Measurements from ENCODE around the gene THOP1. TPM values are rescaled to one million over a fixed set of nuclear protein-coding genes. Genes with fewer than 3 reads are reported as not detected.

Gene THOP1
- 10 to 100 TPM; 31.6 to 55.0 (median 41.4) TPM for total RNA-seq

DNA sequence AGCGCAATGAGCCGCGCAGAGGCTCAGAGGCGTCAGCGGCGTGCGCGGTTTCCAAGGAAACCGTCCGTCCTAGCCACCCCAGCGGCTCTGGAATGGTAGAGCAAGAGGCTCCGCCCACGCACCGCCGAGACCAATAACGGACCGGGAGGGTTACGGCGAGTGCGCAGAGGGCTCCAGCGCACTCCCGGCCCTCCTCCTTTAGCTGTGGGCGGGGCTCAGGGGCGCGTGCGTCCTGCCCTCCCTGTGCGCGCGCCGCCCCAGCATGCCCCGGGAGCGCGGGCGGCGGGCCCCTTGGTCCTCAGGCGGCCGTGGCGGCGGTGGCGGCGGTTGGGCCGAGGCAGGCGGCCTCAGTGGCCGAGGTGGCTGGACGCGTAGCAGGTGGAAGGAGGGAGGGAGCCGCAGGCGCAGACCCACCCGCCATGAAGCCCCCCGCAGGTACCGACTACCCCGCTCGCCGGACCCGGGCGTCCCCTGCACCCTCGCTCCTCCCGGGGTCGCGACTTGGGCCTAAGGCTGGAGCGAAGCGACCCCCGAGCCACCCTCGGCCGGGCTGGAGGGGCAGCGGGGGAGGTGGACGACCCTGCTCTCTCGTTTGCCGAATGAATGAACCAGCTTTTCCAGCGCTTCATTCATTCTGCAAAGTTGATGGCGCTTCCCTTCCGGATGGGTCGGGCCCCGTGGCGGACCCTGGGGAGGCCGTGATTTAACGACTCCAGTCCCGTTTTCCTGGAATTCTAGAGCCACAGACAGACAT, at the start of gene THOP1:
Gene THOP1, plus strand, starts transcription at position 260 of the 754 bp plus-strand sequence. Its CDS starts 160 bp downstream, at position 420.
- Histone ChIP-seq H3K4me3 (peak within 1 kb of the TSS; percentile 97), H3K9me3 (no peaks in the 10 kb centered on the region), H3K27ac (peak within 1 kb of the TSS; percentile 61), H3K4me1 (peaks cover 58% of the 10 kb centered on the region), H3K36me3 (peaks cover 7% of the 10 kb centered on the region), H3K27me3 (no peaks in the 10 kb centered on the region)
- TF ChIP-seq EP300 (IDR thresholded peaks at IDR 0.05) (no peak), POLR2AphosphoS5 (IDR thresholded peaks at IDR 0.05) (peak in 1 of 3 donors; percentile 33)
- under 1% methylated on average over 33 of the region's 78 CpGs for WGBS
- DNase-seq (ENCODE audit: low spot score in 2 of 2) = peak; percentile 99

DNA sequence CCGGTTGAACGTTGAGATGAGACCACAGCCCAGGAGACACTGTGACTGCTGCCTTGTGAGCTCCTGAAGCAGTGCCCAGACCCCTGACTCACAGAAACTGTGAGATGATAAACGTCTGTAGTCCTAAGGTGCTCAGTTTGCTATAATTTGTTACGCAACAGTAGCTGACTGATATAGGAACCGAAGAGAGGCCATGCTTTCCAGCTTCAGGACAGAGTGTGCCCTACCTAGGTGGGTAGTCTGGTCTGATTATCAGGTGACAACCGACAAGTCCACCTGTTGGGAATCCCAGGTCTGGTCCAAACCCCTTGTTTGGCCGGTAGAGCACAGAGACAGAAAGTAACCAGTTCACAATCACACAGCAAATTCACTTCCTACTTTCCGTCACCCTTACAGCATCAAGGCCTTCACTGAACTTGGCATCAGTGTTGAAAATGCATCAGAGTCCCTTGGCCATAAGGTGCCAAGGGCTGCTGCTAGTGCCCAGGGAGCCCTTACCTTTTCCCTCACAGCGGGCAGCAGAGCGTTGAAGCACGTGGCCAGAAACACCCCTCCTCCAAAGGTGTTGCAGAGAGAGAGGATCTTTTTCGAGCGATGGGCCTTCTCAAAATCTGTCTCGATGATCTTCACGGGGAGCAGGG, 48.6 kb upstream of the THOP1 start:
- H3K27me3 ChIP-seq = peaks cover 9% of the 10 kb centered on the region
- H3K9me3 ChIP-seq = no peaks in the 10 kb centered on the region
- H3K27ac ChIP-seq = no peak overlapping the region
- no peak for DNase-seq (ENCODE audit: low spot score in 2 of 2)
- 96% methylated on average over 15 of the region's 15 CpGs for WGBS
- peaks cover 45% of the 10 kb centered on the region for H3K36me3 ChIP-seq
- TF ChIP-seq, protein P1, sequence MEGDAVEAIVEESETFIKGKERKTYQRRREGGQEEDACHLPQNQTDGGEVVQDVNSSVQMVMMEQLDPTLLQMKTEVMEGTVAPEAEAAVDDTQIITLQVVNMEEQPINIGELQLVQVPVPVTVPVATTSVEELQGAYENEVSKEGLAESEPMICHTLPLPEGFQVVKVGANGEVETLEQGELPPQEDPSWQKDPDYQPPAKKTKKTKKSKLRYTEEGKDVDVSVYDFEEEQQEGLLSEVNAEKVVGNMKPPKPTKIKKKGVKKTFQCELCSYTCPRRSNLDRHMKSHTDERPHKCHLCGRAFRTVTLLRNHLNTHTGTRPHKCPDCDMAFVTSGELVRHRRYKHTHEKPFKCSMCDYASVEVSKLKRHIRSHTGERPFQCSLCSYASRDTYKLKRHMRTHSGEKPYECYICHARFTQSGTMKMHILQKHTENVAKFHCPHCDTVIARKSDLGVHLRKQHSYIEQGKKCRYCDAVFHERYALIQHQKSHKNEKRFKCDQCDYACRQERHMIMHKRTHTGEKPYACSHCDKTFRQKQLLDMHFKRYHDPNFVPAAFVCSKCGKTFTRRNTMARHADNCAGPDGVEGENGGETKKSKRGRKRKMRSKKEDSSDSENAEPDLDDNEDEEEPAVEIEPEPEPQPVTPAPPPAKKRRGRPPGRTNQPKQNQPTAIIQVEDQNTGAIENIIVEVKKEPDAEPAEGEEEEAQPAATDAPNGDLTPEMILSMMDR (IDR thresholded peaks at IDR 0.05) = no peak
- TF ChIP-seq EP300 (IDR thresholded peaks at IDR 0.05) = no peak
- TF ChIP-seq POLR2A (IDR thresholded peaks at IDR 0.05) = no peak
- TF ChIP-seq POLR2AphosphoS5 (IDR thresholded peaks at IDR 0.05) = no peak
- peaks cover 22% of the 10 kb centered on the region for H3K4me1 ChIP-seq
- no peak overlapping the region for H3K4me3 ChIP-seq

DNA sequence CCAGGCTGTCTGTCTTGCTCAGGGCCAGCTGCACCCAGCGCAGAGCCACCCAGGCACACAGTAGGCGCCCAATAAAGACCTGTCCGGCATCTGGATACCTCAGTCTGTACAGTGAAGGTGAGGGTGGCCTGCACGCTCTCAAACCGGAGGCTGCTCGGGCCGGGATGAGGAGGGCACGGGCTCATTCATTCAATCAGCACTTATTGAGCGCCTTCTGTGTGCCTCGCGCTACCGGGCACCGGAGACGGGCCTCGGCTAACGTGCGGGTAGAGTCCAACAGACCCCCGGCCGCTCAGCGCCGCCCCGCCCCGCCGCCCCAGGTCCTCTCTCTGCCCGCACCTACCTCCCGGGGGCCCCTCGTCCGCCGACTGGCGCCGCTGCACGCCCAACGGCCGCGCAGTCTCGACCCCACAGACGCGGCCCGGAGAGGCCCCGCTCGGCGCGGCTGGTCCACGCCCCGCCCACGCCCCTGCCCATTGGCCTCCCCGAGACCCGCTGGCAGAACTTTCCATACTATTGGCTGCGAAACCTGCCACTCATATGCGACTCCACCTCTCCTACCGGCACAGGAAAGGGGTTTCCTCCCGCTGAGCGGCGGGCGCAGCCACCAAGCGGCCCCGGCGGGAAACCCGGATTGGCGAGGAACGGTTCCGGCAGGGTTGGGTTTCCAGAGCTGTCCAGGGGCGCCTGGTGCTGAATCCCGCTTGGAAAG, 45.5 kb upstream of the THOP1 start, which contains the start of gene SLC39A3:
Gene SLC39A3, minus strand, starts transcription at position 416 of the 712 bp plus-strand sequence. CDS start 2,760 bp downstream, outside the sequence.
- TF ChIP-seq, protein P1 (IDR thresholded peaks at IDR 0.05) = no peak
- TF ChIP-seq EP300 (IDR thresholded peaks at IDR 0.05) (no peak), POLR2A (IDR thresholded peaks at IDR 0.05) (no peak), POLR2AphosphoS5 (IDR thresholded peaks at IDR 0.05) (peak in 2 of 3 donors; percentile 47 to 92)
- H3K9me3 ChIP-seq = no peaks in the 10 kb centered on the region

DNA sequence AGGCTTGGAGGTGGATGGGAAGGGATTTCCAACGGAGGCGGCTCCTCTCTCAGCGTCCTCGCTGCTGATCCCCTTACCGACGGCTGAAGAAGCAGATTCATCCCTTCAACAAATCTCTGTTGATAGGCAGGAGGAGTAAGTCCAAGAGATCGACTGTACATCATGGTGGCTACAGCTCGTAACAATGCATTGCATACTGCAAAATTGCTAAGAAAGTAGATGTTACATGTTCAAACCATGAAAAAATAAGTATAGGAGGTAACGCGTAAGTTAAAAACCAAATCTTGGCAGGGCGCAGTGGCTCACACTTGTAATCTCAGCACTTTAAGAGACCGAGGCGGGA, 45.0 kb upstream of the THOP1 start:
- TF ChIP-seq POLR2AphosphoS5 (IDR thresholded peaks at IDR 0.05) (no peak), POLR2A (IDR thresholded peaks at IDR 0.05) (no peak), EP300 (IDR thresholded peaks at IDR 0.05) (no peak)
- TF ChIP-seq, protein P1 (IDR thresholded peaks at IDR 0.05) = no peak
- H3K27ac ChIP-seq = no peak overlapping the region
- H3K4me1 ChIP-seq = peaks cover 14% of the 10 kb centered on the region
- H3K36me3 ChIP-seq = peaks cover 17% of the 10 kb centered on the region
- H3K9me3 ChIP-seq = no peaks in the 10 kb centered on the region
- peaks cover 9% of the 10 kb centered on the region for H3K27me3 ChIP-seq
- H3K4me3 ChIP-seq = peak overlapping the region; percentile 100
- WGBS = 44% methylated on average over 13 of the region's 13 CpGs
- DNase-seq (ENCODE audit: low spot score in 2 of 2) = no peak

More for the DNA sequence above, 45.5 kb upstream of the THOP1 start, which contains the start of gene SLC39A3:
- peak; percentile 98 for DNase-seq (ENCODE audit: low spot score in 2 of 2)
- Histone ChIP-seq H3K4me3 (peak within 1 kb of the TSS; percentile 100), H3K27ac (peak within 1 kb of the TSS; percentile 48), H3K36me3 (peaks cover 22% of the 10 kb centered on the region), H3K27me3 (peaks cover 9% of the 10 kb centered on the region), H3K4me1 (peaks cover 14% of the 10 kb centered on the region)
- WGBS = under 1% methylated on average over 42 of the region's 64 CpGs

DNA sequence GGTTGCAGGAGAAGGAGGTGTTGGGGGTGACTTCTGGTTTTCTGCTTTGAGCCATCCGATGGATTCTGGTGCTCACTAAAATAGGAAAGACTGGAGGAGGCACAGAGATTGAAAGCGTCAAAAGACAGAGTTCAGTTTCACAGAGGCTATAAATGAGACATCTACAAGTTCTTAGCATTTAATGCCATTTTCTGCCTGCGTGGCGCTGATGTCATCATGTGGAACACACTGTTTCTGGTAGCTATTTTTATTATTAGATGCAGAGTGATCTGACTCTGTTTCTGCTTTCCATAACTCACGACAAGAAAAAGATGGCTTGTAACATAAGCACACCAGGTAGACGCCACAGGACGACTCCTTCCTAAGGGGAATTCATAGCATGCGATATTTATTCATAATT, 42.2 kb upstream of the THOP1 start:
- no peak for DNase-seq (ENCODE audit: low spot score in 2 of 2)
- Histone ChIP-seq H3K4me1 (peaks cover 14% of the 10 kb centered on the region), H3K4me3 (no peak overlapping the region), H3K27me3 (peaks cover 9% of the 10 kb centered on the region), H3K9me3 (no peaks in the 10 kb centered on the region), H3K36me3 (no peaks in the 10 kb centered on the region), H3K27ac (no peak overlapping the region)
- TF ChIP-seq POLR2AphosphoS5 (IDR thresholded peaks at IDR 0.05) = no peak
- TF ChIP-seq, protein P1 (IDR thresholded peaks at IDR 0.05) = no peak
- TF ChIP-seq POLR2A (IDR thresholded peaks at IDR 0.05) = no peak
- TF ChIP-seq EP300 (IDR thresholded peaks at IDR 0.05) = no peak
- 82% methylated on average over 8 of the region's 8 CpGs for WGBS
